ENCODE measurements around the gene MTA3. TPM values are rescaled to one million over a fixed set of nuclear protein-coding genes. Genes with fewer than 3 reads are reported as not detected.
"Not testable (repeated sequence)": the region's sequence is repeated elsewhere in the genome, so short reads cannot be mapped to it uniquely, and the experiment has no call there.

Gene MTA3
- total RNA-seq, 3 donors from 2014 or later: 11.5 to 18.3 (median 13.5) TPM

- Mint-ChIP-seq H3K36me3 (ENCODE audit: insufficient read depth) (peaks cover 13% of the 10 kb centered on the region), H3K4me3 (no peak overlapping the region), H3K27me3 (ENCODE audit: low read depth) (no peaks in the 10 kb centered on the region), H3K9me3 (no peaks in the 10 kb centered on the region), H3K4me1 (ENCODE audit: low read depth) (peaks cover 20% of the 10 kb centered on the region)
- ATAC-seq (no peak), DNase-seq (no peak)
These were observed 10.2 kb downstream of the MTA3 start for GRCh38 chr2:42578621-42579020.

- Mint-ChIP-seq H3K36me3 (ENCODE audit: insufficient read depth) (peaks cover 12% of the 10 kb centered on the region), H3K4me3 (no peak overlapping the region), H3K9me3 (no peaks in the 10 kb centered on the region), H3K4me1 (ENCODE audit: low read depth) (peaks cover 5% of the 10 kb centered on the region), H3K27me3 (ENCODE audit: low read depth) (no peaks in the 10 kb centered on the region)
- DNase-seq (no peak), ATAC-seq (no peak)
These were observed 12.8 kb downstream of the MTA3 start for GRCh38 chr2:42581257-42581656.

- not testable (repeated sequence) for ATAC-seq; H3K27me3 Mint-ChIP-seq (ENCODE audit: low read depth); H3K4me3 Mint-ChIP-seq; DNase-seq; H3K9me3 Mint-ChIP-seq; H3K4me1 Mint-ChIP-seq (ENCODE audit: low read depth)
- peaks cover 14% of the 10 kb centered on the region for H3K36me3 Mint-ChIP-seq (ENCODE audit: insufficient read depth)
These were observed 16.2 kb downstream of the MTA3 start for GRCh38 chr2:42584628-42585027.

- peaks cover 3% of the 10 kb centered on the region for H3K4me1 Mint-ChIP-seq (ENCODE audit: low read depth)
- no peaks in the 10 kb centered on the region for H3K9me3 Mint-ChIP-seq
- H3K36me3 Mint-ChIP-seq (ENCODE audit: insufficient read depth): peaks cover 10% of the 10 kb centered on the region
- H3K27me3 Mint-ChIP-seq (ENCODE audit: low read depth): no peaks in the 10 kb centered on the region
- H3K4me3 Mint-ChIP-seq: no peak overlapping the region
- ATAC-seq (no peak), DNase-seq (no peak)
These were observed 17.3 kb downstream of the MTA3 start for GRCh38 chr2:42585779-42586178.

- ATAC-seq (no peak), DNase-seq (no peak)
- Mint-ChIP-seq H3K4me1 (ENCODE audit: low read depth) (peaks cover 3% of the 10 kb centered on the region), H3K9me3 (no peaks in the 10 kb centered on the region), H3K36me3 (ENCODE audit: insufficient read depth) (peaks cover 9% of the 10 kb centered on the region), H3K4me3 (no peak overlapping the region), H3K27me3 (ENCODE audit: low read depth) (no peaks in the 10 kb centered on the region)
These were observed 19.2 kb downstream of the MTA3 start for GRCh38 chr2:42587526-42588117.

- peaks cover 9% of the 10 kb centered on the region for H3K36me3 Mint-ChIP-seq (ENCODE audit: insufficient read depth)
- H3K9me3 Mint-ChIP-seq: no peaks in the 10 kb centered on the region
- ATAC-seq (no peak), DNase-seq (no peak)
- no peak overlapping the region for H3K4me3 Mint-ChIP-seq
- peaks cover 3% of the 10 kb centered on the region for H3K4me1 Mint-ChIP-seq (ENCODE audit: low read depth)
- no peaks in the 10 kb centered on the region for H3K27me3 Mint-ChIP-seq (ENCODE audit: low read depth)
These were observed 19.7 kb downstream of the MTA3 start for GRCh38 chr2:42588121-42588520.

GRCh38 chr2:42590176-42590575 is 21.7 kb downstream of the MTA3 start:
- no peak for DNase-seq
- Mint-ChIP-seq H3K9me3 (no peaks in the 10 kb centered on the region), H3K27me3 (ENCODE audit: low read depth) (no peaks in the 10 kb centered on the region), H3K36me3 (ENCODE audit: insufficient read depth) (peaks cover 7% of the 10 kb centered on the region), H3K4me3 (no peak overlapping the region), H3K4me1 (ENCODE audit: low read depth) (peaks cover 3% of the 10 kb centered on the region)
- ATAC-seq: no peak

- H3K9me3 Mint-ChIP-seq: no peaks in the 10 kb centered on the region
- peaks cover 3% of the 10 kb centered on the region for H3K4me1 Mint-ChIP-seq (ENCODE audit: low read depth)
- no peak overlapping the region for H3K4me3 Mint-ChIP-seq
- no peak for DNase-seq
- H3K36me3 Mint-ChIP-seq (ENCODE audit: insufficient read depth): peaks cover 4% of the 10 kb centered on the region
- no peaks in the 10 kb centered on the region for H3K27me3 Mint-ChIP-seq (ENCODE audit: low read depth)
- ATAC-seq: no peak
These were observed 24.9 kb downstream of the MTA3 start for GRCh38 chr2:42593282-42593681.

GRCh38 chr2:42598656-42599055 is 30.2 kb downstream of the MTA3 start:
- Mint-ChIP-seq H3K9me3 (no peaks in the 10 kb centered on the region), H3K4me3 (no peak overlapping the region), H3K27me3 (ENCODE audit: low read depth) (no peaks in the 10 kb centered on the region), H3K4me1 (ENCODE audit: low read depth) (peaks cover 4% of the 10 kb centered on the region), H3K36me3 (ENCODE audit: insufficient read depth) (peaks cover 2% of the 10 kb centered on the region)
- ATAC-seq (no peak), DNase-seq (no peak)

- Mint-ChIP-seq H3K36me3 (ENCODE audit: insufficient read depth) (peaks cover 2% of the 10 kb centered on the region), H3K27me3 (ENCODE audit: low read depth) (no peaks in the 10 kb centered on the region), H3K4me1 (ENCODE audit: low read depth) (peaks cover 4% of the 10 kb centered on the region), H3K4me3 (no peak overlapping the region), H3K9me3 (no peaks in the 10 kb centered on the region)
- DNase-seq (no peak), ATAC-seq (no peak)
These were observed 32.6 kb downstream of the MTA3 start for GRCh38 chr2:42601076-42601475.

- peaks cover 2% of the 10 kb centered on the region for H3K36me3 Mint-ChIP-seq (ENCODE audit: insufficient read depth)
- H3K4me3 Mint-ChIP-seq: no peak overlapping the region
- DNase-seq (no peak), ATAC-seq (no peak)
- no peaks in the 10 kb centered on the region for H3K9me3 Mint-ChIP-seq
- H3K27me3 Mint-ChIP-seq (ENCODE audit: low read depth): no peaks in the 10 kb centered on the region
- H3K4me1 Mint-ChIP-seq (ENCODE audit: low read depth): peaks cover 4% of the 10 kb centered on the region
These were observed 33.9 kb downstream of the MTA3 start for GRCh38 chr2:42602218-42602875.

- Mint-ChIP-seq H3K27me3 (ENCODE audit: low read depth) (no peaks in the 10 kb centered on the region), H3K4me3 (no peak overlapping the region), H3K36me3 (ENCODE audit: insufficient read depth) (peaks cover 2% of the 10 kb centered on the region), H3K4me1 (ENCODE audit: low read depth) (peaks cover 4% of the 10 kb centered on the region), H3K9me3 (no peaks in the 10 kb centered on the region)
- ATAC-seq: no peak
- DNase-seq: no peak
These were observed 34.4 kb downstream of the MTA3 start for GRCh38 chr2:42602876-42603219.

- not testable (repeated sequence) for H3K9me3 Mint-ChIP-seq; H3K4me1 Mint-ChIP-seq (ENCODE audit: low read depth); H3K27me3 Mint-ChIP-seq (ENCODE audit: low read depth); DNase-seq; H3K36me3 Mint-ChIP-seq (ENCODE audit: insufficient read depth); ATAC-seq; H3K4me3 Mint-ChIP-seq
These were observed 36.0 kb downstream of the MTA3 start for GRCh38 chr2:42604341-42604867.

GRCh38 chr2:42606166-42606565 is 37.7 kb downstream of the MTA3 start:
- DNase-seq; H3K9me3 Mint-ChIP-seq; H3K27me3 Mint-ChIP-seq (ENCODE audit: low read depth); H3K4me1 Mint-ChIP-seq (ENCODE audit: low read depth); ATAC-seq; H3K4me3 Mint-ChIP-seq: not testable (repeated sequence)
- H3K36me3 Mint-ChIP-seq (ENCODE audit: insufficient read depth): peaks cover 13% of the 10 kb centered on the region

- Mint-ChIP-seq H3K27me3 (ENCODE audit: low read depth) (no peaks in the 10 kb centered on the region), H3K36me3 (ENCODE audit: insufficient read depth) (peaks cover 17% of the 10 kb centered on the region), H3K9me3 (no peaks in the 10 kb centered on the region), H3K4me3 (no peak overlapping the region), H3K4me1 (ENCODE audit: low read depth) (peaks cover 3% of the 10 kb centered on the region)
- no peak for DNase-seq
- no peak for ATAC-seq
These were observed 38.7 kb downstream of the MTA3 start for GRCh38 chr2:42607101-42607637.
